GM18519 (cell line): Measurements from ENCODE around the gene EIF5.

Experiments
- ATAC-seq: cut with Tn5 transposase; IDR thresholded peaks from one replicate; pipeline ENCODE4 v1.9.1; 2021; ENCODE audit warnings: mild to moderate bottlenecking, moderate library complexity; ENCODE audit not compliant: unreplicated experiment, low FRiP score

The EIF5 gene

DNA sequence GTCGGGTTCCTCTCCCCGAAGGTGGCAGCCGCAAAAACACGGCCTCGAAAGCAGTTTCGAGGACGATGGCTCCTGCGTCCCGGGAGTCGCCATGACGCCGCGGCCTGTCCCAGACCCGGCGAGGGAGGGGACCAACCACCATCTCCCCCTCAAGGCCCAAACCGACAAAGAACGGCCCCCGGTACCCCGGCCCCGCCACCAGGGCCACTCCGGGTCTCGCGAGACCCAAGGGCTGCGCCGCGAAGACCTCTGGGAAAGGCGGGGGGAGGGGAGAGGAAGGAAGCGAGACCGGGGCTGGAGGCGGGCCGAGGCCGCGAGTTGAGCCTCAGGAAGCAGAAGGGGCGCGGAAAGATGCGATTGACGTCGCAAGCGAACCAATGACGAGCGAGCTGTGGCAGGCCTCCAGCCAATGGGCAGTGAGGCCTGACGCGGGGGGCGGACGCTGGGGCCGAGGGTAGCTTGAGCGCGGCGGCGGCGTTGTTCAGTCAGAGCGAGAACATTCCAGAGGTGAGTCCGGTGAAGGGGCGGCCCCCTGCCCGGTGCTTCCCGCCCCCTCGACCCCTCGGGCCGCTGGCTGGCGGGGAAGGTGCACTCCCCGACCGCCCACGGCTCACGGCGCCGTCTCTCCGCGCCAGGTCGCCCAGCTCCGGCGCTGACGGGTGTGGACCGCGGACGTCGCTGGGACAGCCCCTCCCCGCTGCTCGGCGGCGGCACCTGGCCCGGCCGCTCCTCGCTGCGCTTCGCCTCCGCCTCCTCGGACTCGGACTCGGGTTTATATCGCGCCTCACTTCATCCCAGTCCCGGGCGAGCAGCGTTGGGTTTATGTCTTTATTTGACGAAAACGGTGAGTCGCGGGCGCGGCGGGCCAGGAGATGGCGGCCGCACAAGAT, at the start of gene EIF5:
Gene EIF5, plus strand, starts transcription at position 484 of the 890 bp plus-strand sequence. CDS start 1,624 bp downstream, outside the sequence.
- ATAC-seq = peak; percentile 77

- no peak for ATAC-seq
Measured at GRCh38 chr14:103284574-103285467, 49.2 kb upstream of the EIF5 start.

- ATAC-seq = no peak
Measured at GRCh38 chr14:103286460-103286859, 47.6 kb upstream of the EIF5 start.

DNA sequence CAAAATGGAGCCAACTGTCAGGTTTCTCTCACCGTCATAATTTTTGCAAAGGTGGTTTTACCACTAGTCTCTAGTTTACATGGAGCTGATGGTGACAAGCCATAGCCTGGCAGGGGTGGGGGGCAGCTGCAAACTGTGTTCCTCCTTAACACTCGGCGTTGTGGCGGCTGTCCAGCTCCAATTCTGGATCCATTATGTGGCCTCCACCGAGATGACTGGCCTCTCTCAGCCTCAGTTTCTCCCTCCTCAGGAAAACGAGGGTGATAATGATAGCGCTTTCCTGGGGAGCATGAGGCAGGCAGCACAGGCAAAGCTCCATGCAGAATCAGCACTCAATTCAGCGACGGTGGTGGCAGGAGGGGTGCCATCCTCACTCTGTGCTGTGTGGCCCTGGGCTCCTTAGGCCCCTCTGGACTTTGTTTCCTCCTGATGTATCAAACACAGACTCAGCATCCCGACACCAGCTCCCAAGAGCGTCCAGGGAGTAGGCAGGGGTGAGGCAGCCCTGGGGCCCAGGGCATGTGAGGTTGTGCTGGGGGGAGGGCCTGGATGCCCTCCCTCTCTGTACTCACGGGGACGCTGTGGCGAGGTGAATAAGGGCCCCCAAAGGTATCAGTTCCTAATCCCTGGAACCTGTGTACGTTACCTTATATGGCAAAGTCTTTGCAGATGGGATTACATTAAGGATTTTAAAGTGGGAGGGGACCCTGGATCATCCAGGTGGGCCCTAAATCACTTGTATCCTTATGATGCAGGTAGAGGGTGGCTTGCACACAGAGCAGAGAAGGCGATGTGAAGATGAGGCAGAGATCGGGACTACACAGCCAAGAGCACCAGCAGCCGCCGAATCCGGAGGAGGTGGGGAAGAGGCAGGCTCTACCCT, 46.8 kb upstream of the EIF5 start:
- ATAC-seq = no peak

- no peak for ATAC-seq
Measured at GRCh38 chr14:103288076-103288766, 45.8 kb upstream of the EIF5 start.

DNA sequence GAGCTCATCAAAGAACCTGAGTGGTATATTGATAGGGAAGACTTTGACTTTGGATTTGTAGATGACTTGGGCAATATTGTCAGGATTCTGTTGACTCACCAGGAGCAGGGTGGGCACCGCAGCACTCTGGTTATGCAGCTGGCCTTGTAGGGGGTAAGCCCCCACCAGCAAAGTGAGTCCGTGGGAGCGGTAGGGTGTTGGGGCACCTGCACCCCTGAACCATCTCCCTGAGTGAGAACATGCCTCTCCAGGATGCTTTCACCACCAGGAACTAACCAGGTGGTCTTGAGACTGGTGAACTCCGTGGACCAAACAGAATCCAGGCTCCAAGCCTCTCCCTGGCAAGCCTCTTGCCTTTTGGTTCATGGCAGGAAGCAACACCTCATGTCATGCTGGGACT, 44.0 kb upstream of the EIF5 start:
- no peak for ATAC-seq

- no peak for ATAC-seq
Measured at GRCh38 chr14:103290494-103290893, 43.5 kb upstream of the EIF5 start.

- no peak for ATAC-seq
Measured at GRCh38 chr14:103290961-103291360, 43.1 kb upstream of the EIF5 start.

DNA sequence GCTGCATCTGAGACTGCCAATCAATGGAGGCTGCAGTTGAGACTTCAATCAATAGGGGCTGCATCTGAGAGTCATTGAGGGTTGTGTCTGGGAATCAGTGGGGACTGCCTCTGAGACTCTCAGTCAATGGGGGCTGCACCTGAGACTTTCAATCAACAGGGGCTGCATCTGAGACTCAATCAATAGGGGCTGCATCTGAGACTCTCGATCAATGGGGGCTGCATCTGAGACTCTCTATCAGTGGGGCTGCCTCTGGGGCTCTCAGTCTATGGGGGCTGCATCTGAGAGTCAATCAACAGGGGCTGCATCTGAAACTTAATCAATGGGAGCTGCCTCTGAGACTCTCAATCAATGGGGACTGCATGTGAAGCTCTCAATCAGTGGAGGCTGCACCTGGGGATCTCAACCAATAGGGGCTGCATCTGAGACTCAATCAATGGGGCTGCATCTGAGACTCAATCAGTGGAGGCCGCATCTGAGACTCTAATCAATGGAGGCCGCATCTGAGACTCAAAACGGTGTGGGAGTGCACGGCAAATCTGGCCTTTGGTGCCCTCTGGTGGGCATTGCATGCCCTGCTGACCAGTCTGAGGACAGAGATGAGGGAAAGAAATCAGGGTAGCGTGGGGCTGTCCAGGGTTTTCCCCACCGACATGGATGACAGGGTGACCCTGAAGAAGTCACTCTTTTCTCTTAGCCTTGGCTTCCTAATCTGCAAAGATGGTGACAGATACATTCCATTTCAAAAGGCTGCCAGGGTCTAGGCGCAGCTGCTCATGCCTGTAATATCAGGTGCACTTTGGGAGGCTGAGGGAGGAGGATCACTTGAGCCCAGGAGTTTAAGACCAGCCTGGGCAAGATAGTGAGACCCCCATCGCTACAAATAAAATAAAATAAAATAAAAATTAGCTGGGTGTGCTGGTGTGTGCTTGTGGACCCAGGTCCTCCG, 41.3 kb upstream of the EIF5 start:
- no peak for ATAC-seq

GRCh38 chr14:103293465-103293864, 40.6 kb upstream of the EIF5 start:
- ATAC-seq = no peak

DNA sequence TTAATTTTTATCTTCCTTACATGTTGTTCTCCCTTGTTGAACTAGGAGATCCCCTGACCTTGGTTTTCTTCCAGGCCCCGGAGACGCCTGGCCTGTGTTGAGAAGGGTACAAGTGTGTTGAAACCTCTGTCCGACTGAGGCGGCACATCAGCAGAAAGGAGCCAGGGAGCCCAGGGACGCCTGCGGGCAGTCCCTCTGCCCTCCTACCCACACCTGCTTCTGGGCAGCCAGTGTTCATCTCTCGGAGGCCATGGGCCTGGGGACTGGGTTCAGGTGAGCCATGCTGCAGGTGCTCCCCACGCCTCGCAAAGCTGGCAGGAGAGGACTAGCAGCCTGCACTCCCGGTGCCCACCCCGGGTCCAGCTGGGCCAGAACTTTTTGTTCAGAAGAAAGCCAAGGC, 39.9 kb upstream of the EIF5 start:
- no peak for ATAC-seq

DNA sequence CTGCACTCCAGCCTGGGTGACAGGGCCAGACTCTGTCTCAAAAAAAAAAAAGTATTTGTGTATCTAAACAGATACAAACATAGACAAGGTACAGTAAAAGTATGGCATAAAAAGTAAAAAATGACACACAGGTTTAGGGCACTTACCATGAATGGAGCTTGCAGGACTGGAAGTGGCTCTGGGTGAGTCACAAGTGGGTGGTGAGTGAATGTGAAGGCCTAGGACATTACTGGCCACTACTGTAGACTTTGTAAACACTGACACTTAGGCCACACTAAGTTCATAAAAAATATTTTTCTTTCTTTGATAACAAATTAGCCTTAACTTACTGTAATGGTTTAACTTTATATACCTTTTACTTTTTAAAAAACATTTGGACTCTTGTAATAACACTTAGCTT, 38.0 kb upstream of the EIF5 start:
- no peak for ATAC-seq

GRCh38 chr14:103296987-103297386, 37.0 kb upstream of the EIF5 start:
- no peak for ATAC-seq

DNA sequence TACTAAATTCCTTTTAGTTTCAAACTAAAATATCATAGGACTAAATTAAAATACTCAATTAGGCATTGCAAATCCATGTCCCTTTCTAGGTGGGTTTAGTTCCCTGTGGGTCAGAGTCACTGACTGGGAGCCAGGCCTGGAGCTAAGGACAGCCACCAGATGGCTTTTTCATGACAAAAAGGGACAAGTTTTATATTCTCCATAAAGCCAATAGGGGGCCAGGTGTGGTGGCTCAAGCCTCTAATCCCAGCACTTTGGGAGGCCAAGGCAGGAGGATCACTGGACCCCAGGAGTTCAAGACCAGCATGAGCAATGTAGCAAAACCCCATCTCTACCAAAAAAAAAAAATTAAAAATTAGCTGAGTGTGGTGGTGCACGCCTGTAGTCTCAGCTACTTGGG, 35.4 kb upstream of the EIF5 start:
- no peak for ATAC-seq

DNA sequence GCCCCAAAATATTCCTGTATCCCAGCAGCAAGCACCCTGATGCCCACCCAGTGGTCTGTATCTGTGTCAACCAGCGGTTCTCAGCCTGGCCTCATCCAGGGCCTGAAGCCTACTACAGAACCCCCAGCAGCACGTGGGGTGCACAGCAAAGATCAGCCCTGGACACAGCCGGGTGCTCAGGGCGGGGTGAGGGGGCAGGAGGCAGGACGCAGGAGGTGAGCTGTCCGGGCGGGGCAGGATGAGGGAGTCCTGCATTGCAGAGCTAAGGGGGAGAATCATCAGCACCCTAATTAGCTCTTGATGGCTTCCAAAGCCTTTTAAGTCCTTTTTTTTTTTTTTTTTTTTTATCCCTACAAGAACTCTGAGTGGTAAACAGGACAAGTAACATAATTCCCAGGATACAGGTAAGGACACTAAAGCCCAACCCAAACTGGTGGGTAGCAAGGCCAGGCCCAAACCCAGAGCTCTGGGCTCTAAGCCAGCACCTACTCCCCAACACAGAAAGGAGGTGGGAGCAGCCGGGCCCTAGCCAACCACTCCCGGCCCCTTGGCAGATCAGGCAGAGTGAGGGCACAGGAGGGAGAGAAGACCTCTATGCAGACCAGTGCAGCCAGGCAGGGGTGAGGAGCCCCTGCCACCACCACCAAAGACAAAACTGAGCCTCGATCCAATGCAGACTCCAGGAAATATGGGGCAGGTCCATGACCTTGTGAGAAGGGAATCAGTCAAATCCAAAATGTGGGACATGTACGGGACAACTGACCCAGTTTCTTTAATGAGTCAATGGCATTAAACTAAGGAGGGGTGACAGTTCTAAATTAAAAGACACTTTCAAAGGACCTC, 32.3 kb upstream of the EIF5 start:
- ATAC-seq = no peak

GRCh38 chr14:103302966-103303365, 31.1 kb upstream of the EIF5 start:
- no peak for ATAC-seq

DNA sequence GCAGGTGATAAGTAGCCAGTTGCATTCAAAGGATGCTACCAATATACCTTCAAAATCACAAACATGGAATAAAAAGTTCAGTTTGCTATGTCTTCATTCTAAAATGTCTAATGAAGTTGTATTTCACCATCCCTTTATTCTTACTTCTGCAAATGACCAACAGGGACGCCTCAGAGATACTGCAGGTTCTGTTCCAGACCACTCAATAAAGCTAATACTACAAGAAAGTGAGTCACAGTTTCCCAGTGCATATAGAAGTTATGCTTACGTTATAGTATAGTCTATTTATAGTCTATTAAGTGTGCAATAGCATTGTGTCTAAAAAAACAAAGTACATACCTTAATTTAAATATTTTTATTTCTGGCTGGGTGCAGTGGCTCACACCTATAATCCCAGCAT, 29.3 kb upstream of the EIF5 start:
- no peak for ATAC-seq
